ENCODE data around the gene NASP.

NASP gene

DNA sequence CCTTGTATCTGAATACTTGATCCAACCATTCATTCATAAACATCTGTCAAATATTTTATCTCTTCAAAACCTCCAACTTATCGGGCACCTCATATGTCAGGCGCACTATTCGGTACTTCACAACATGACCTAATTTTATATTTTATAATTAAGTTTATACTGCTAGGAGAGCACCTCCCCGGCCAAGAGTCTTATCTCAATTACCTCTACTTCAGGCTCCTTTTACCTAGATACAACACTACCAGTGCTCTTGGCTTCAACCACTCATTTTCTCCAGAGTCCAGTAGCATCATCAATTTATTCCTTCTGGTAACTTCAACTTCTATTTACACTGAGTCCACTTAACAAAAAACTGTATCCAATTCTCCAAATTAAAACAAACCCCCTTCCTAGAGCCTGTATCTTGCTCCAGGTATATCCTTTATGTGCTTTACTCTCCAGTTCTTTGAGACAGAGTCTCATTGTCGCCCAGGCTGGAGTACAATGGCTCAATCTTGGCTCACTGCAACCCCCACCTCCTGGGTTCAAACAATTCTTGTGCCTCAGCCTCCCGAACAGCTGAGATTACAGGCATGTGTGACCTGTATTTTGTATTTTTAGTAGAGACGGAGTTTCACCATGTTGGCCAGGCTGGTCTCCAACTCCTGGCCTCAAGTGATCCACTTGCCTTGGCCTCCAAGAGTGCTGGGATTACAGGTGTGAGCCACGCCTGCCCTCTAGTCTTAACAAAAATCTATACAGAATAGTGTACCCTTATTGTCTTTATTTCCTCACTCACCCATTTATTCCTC is 83.7 kb downstream of the NASP start:
- no peak for DNase-seq (ENCODE audit: low read depth in 2 of 2)

All from stimulated activated CD4-positive, alpha-beta T cell treated with anti-CD3 and anti-CD28 coated beads, Interleukin-1b, Interleukin-23, amount 100 ng/mL, for 1 hour (primary cell).